Activated gamma-delta T cell (primary cell): ENCODE data around the gene TTC7B.
"Not testable (repeated sequence)": the region's sequence is repeated elsewhere in the genome, so short reads cannot be mapped to it uniquely, and the experiment has no call there.

ENCODE experiments used
- DNase-seq: peaks from one replicate; lab custom pipeline; 2025; lab: John Stamatoyannopoulos, UW

The TTC7B gene

DNA sequence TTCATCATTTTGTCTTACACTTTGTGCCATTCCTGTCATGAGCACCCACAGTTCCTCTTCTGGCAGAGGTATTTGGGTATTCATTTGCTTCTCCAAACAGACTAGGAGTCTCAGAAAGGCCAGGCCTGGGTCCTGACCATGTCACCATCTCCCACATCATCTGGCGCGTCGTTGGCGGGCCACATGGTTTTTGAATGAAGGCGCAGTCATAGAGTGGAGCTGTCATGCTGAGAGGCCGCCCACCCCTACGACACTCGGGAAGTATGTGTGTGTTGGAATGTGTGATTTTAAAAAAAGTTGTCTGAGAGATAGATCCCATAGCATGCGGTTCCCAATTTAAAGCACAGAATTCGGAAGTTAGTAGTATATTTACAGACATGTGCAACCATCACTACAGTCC is 15.6 kb upstream of the TTC7B start:
- no peak for DNase-seq

GRCh38 chr14:90830931-90831701 is 14.9 kb upstream of the TTC7B start:
- no peak for DNase-seq

DNA sequence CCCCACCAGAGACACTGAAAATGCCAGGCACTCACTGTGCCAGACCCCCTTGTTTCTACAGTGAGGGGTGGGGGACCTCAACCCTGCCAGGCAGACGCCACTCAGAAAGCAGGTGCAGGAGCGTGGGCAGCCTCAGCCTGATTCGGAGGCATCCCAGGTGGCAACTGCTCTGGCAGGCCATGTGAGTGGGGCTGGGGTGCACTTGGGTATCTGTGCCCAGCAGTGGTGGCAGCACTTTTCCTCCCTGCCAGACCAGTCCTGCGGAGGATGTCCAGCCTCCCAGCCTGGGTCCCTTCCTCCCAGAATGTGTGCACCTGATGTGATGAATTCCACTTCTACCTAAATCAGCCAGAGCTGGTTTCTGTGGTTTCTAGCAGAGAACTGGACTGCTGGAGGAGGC is 13.4 kb upstream of the TTC7B start:
- DNase-seq = no peak

GRCh38 chr14:90828642-90829487 is 12.6 kb upstream of the TTC7B start:
- no peak for DNase-seq

DNA sequence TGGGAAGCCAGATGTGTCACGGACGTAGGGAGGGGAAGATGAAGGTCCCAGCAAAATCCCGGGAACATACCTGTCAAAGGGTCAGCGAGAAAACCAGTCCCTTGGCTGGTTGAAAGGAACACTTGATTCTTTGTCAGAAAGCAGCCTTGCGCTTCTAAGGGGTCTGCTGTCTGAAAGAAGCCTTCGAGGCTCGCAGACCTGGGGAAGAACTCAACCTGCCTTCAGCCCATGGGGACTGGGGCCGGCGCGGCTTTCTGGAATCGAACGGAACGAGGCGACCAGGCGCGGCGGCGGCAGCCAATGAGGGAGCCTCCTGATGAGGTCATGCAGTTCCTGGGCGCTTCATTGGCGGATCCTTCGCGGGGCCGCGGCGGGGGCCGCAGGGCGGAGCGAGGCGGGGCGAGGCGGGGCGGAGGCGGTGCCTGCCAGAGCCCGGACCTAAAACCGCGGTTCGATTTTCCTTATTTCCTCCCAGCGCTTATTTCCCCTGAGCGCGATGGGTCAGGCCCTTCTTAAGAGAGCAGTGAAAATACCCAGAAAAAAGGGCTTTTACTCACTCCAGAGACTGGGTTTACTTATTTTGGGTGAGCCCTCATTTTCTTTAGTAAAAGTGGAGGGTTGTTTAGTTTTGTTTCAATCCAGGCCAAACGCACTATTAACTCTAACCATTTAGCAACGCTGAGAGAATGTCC is 11.8 kb upstream of the TTC7B start:
- peak; percentile 85 for DNase-seq

DNA sequence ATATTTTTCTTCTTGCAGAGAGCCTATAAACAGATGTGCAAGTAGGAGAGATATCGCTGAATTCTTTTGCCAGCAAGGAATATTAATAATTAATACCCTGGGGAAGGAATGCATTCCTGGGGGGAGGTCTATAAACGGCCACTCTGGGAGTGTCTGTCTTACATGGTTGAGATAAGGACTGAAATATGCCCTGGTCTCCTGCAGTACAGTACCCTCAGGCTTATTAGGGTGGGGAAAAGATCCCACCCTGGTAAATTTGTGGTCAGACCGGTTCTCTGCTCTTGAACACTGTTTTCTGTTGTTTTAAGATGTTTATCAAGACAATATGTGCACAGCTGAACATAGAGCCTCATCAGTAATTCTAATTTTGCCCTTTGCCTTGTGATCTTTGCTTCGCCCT is 7.3 kb upstream of the TTC7B start:
- not testable (repeated sequence) for DNase-seq

GRCh38 chr14:90820958-90821357 is 4.7 kb upstream of the TTC7B start:
- peak; percentile 61 for DNase-seq

DNA sequence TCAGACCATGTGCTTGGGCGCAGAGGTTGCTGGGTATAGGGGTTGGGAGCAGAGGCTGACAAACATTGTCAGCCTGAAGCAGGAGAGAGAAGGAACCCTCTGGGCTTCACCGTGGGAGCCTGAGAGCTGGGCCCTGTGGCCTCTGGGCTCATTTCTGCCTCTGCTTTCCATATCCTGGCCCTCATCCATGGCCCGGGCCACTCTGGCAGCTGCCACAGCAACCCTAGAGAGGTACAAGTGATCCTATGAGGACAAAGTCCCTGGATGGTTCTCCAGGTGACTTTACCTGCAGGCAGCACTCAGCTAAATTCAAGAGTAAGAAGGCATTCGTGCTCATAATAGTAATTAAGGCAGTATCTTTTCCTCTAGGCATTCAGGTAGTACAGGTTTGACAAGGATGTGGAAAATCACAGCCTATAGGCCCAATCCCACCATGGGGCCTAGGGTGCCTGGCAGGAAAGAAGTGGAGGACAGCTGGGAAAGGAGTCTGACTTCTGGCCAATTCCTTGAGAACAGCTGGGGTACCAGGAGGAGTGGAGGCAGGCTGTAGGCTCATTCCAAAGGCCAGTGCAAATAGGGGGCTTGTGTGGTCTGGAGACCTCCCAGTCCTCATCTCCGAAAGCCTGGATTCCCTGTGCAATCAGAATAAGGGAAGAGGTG is 3.6 kb upstream of the TTC7B start:
- DNase-seq = no peak

- DNase-seq = no peak
Measured at GRCh38 chr14:90818715-90819114, 2.5 kb upstream of the TTC7B start.

DNA sequence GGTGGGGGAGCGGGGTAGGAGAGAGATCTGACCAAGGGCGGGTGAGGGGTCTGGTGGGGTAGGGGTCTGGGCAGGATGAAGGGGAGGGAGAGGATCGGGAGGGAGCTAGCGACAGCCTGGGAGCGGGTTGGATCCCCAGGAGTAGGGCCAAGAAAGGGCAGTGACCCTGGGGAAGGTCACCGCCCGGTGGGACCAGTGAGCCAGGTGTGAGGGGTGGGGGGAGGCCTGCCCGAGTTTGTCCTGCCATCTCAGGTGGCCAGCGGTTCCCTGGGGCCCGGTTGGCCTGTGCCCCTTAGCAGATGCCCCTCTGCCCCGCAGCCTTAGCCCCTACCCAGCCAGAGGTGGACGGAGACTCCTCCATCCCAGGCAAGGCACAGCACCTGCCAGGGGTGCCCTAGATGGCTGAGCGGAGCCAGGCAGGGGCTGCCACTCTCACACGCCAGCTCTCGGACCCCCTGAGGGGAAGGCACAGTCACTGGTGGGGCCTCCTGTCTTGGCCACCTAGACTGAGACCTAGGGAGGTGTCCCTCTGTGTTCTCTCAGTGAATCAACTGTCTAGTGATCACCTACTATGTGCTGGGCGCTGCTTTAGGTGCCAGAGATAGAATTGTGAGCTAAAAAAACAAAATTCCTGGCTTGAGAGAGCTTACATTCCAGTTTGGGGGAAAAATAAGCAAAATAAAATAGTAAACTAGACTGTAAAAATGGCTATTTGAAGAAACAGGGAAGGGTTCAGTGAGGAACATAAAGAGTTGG is 629 bp upstream of the TTC7B start:
- no peak for DNase-seq

DNA sequence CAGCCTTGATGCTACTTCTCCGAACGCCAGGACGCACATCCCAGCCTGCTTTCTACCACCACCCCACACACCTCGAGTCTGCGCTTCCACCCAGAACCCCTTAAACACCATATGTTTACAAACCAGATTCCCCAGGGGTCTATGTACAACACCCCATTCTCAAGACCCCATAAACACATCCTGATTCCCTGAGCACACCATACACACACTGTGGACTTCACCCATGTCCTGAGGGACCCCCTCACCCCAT is 733 bp downstream of the TTC7B start:
- no peak for DNase-seq

DNA sequence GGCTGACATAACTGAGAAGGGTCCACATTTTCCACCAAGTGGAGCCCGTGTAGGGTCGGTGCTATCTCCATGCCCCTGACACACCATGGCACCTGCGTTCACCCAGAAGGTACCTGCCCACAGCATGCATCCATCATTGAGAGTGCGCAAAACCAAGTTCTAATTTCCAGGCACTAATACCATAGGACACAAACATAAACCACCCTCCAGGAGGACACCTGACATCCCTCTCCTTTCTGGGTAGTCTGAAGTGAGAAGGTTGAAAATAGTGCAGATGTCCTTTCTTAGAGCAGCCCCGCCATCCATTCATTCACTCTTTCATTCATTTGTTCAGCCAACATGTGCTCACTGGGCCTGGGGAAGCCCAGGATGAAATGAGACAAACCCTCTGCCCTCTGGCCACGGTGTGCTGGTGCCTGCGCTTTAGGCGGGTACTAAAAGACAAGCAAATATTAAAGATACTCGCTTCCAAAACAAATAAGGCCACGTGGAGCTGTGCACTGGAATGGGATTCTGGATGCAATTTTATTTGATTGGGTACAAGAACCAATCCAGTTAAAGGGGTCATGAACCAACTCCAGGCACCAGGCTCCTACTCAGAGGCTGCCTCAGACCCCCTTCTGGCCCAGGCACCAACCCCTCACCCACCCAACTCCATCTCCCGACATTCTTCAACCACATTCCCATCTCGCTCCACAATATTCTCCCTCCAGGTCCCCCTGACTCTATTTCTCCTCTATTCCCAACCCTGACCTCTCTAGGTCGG is 1.2 kb downstream of the TTC7B start:
- DNase-seq = no peak

DNA sequence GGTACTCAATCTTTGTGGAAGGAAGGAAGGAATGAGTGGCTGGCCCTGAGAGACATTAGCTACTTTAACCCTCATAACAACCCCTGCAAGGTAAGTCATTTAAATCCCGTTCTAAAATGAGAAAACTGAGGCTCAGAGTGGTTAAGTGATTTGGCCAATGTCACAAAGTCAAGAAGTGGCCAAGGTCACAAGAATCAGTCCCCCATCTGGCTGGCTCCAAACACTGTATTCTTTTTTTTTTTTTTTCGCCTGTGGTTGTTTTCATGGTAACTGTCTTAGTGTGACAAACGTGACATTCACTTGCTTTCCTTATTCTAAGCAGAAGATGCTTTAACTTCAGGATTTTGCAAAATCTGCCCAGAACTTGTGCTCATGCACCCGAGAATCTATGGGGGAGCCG is 2.8 kb downstream of the TTC7B start:
- no peak for DNase-seq

- no peak for DNase-seq
Measured at GRCh38 chr14:90812109-90812508, 4.1 kb downstream of the TTC7B start.

DNA sequence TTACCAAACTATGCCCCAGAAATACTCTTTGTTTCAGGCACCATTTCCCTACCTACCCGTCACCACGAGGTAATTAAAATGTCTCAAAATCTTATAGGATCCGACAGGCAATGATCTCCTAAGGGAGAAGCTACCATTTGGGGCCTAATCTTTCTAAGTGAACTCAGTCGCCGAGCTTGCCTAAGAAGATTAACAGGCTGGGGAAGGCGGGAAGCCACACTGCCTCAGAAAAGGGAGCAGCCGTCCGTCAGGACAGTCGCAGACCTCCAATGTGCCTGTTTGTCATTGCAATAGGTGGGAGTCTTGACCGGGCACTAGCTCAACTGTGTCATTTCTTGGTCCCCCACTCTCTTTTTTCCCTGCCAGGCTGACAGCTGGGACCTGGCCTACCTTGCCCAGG is 4.6 kb downstream of the TTC7B start:
- no peak for DNase-seq

DNA sequence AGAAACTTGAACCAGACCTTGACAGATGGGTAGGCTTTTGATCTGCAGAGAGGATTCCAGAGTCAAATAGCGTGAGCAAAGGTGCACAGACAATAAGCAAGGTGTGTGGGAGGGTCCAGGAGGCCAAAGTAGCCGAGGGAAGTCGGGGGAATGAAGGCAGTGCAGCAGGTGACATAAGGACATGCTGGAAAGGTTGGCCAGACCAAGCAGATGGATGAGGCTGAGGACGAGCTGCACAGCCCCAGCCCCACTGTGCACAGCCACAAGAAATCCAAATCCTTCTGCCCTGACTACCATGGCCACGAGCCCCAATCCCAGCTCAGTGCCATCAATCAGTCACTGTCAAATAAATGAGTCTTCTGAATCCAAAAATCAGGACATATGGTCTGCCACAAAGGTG is 5.4 kb downstream of the TTC7B start:
- no peak for DNase-seq

GRCh38 chr14:90809530-90810312 is 6.5 kb downstream of the TTC7B start:
- DNase-seq = no peak

DNA sequence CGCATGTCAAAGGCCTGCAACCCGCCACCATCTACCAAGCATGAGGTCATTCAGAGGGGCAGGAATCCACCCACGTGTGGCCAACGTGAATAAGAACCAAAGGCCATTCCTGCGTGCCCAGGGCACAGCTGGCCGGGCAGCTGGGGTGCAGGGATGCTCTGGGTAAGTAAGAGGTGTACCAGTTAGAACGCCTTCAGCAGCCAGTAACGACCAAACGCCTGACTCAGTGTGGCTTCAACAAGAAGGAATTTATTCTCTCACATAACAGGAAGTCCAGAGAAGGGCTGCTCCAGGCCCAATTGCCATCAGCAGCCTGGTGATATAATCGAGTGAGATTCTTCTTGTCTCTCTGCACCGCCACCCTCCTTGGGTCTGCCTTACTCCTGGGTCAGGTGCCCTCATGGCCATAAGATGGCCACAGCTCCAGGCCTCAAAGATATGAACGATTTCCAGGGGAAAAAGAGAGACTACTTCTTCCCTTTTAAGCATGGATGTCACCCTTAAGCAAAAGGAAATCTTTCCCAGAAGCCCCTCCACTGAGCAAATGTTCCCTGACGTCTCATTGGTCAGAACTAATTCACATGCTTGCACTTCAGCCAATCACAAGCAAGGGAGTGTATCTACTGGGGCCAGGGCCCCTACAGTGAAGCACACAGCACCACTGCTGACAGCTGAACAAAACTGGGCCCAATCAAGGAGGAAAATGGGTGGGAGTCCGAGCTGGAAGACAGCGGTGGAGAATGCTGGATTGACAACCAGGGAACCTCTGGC is 7.3 kb downstream of the TTC7B start:
- DNase-seq = no peak

DNA sequence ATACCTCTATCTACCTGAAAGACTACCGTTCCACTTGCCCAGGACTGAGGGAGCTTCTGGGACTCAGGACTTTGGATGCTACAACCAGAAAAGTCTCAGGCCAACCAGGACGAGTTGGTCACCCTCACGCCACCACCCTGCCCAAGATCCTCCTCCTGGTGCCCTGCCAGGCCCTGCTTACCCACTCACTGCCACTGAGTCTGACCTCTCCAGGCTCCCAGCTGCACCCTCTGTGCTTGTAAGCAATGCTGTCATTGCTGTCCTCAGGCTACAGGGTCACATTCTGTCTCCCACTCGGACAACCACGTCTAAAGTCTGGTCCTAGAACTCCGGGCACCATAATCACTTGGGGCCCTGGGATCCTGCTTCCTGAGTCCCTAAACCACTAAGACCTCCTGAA is 9.2 kb downstream of the TTC7B start:
- no peak for DNase-seq
